ENCODE measurements around the gene LSM14B.
A peak's percentile ranks its signal among the peaks of the same experiment; 100 is the strongest.
"Not testable (repeated sequence)": the region's sequence is repeated elsewhere in the genome, so short reads cannot be mapped to it uniquely, and the experiment has no call there.

LSM14B gene

GRCh38 chr20:62147528-62147927 is 25.3 kb downstream of the LSM14B start:
- no peak for DNase-seq

GRCh38 chr20:62148383-62148782 is 26.1 kb downstream of the LSM14B start:
- not testable (repeated sequence) for DNase-seq

- peak; percentile 9 for DNase-seq
Observed at GRCh38 chr20:62148908-62149314, 26.6 kb downstream of the LSM14B start.

GRCh38 chr20:62149532-62150309 is 27.4 kb downstream of the LSM14B start:
- peak; percentile 56 for DNase-seq

GRCh38 chr20:62150310-62150575 is 28.0 kb downstream of the LSM14B start:
- DNase-seq = no peak

- no peak for DNase-seq
Observed at GRCh38 chr20:62151225-62151624, 28.9 kb downstream of the LSM14B start.

- DNase-seq = no peak
Observed at GRCh38 chr20:62151835-62152364, 29.6 kb downstream of the LSM14B start.

GRCh38 chr20:62155428-62156253 is 33.4 kb downstream of the LSM14B start:
- DNase-seq = peak; percentile 8

GRCh38 chr20:62156254-62156556 is 33.9 kb downstream of the LSM14B start:
- no peak for DNase-seq

- peak; percentile 82 for DNase-seq
Observed at GRCh38 chr20:62156592-62157386, 34.5 kb downstream of the LSM14B start.

GRCh38 chr20:62157387-62158087 is 35.3 kb downstream of the LSM14B start:
- no peak for DNase-seq

- DNase-seq = no peak
Observed at GRCh38 chr20:62158088-62158400, 35.8 kb downstream of the LSM14B start.

- DNase-seq = no peak
Observed at GRCh38 chr20:62158541-62158940, 36.3 kb downstream of the LSM14B start.

- DNase-seq = no peak
Observed at GRCh38 chr20:62159052-62159451, 36.8 kb downstream of the LSM14B start.

GRCh38 chr20:62159839-62160238 is 37.6 kb downstream of the LSM14B start:
- DNase-seq = no peak

- DNase-seq = no peak
Observed at GRCh38 chr20:62160253-62160652, 38.0 kb downstream of the LSM14B start.

GRCh38 chr20:62160876-62161275 is 38.6 kb downstream of the LSM14B start:
- no peak for DNase-seq

- no peak for DNase-seq
Observed at GRCh38 chr20:62161347-62161746, 39.1 kb downstream of the LSM14B start.

- no peak for DNase-seq
Observed at GRCh38 chr20:62162765-62163484, 40.6 kb downstream of the LSM14B start.

- DNase-seq = no peak
Observed at GRCh38 chr20:62163485-62163865, 41.2 kb downstream of the LSM14B start.

- no peak for DNase-seq
Observed at GRCh38 chr20:62163986-62164762, 41.9 kb downstream of the LSM14B start.

Measured in eye (tissue), 1 donor.